Lung (tissue), 16 donors: ENCODE data around the gene USP38. TPM values are rescaled to one million over a fixed set of nuclear protein-coding genes. Genes with fewer than 3 reads are reported as not detected.
A peak's percentile ranks its signal among the peaks of the same experiment; 100 is the strongest.

Experiments used
- ATAC-seq: fragments of 200-7000 bp; cut with Tn5 transposase; one replicate; pipeline ENCODE4 v1.9.1; 2020; ENCODE audit warnings: moderate number of reproducible peaks; ENCODE audit not compliant: insufficient read depth, low FRiP score
- DNase-seq, 3 donors: peaks; one replicate each; pipeline ENCODE4 v3.0.0-alpha.2; 2013 to 2017
- H3K27ac ChIP-seq, 2 donors: one replicate each; pipeline ENCODE4 v1.5.1; 2013; ENCODE audit warnings: mild to moderate bottlenecking in 2 of 2, moderate library complexity in 2 of 2, control low read depth in 1 of 2, inconsistent platforms in 1 of 2, low read depth in 1 of 2, low read length in 1 of 2
- H3K27me3 ChIP-seq, 3 donors: one replicate each; pipeline ENCODE4 v1.5.1; 2013; ENCODE audit warnings: low read length in 2 of 3; ENCODE audit not compliant: control insufficient read depth in 3 of 3, insufficient read depth in 3 of 3
- H3K36me3 ChIP-seq, 4 donors: one replicate each; pipeline ENCODE4 v1.5.1; 2013; ENCODE audit warnings: low read length in 4 of 4, mild to moderate bottlenecking in 1 of 4, moderate library complexity in 1 of 4; ENCODE audit not compliant: control insufficient read depth in 4 of 4, insufficient read depth in 4 of 4
- H3K4me1 ChIP-seq, 5 donors: one replicate each; pipeline ENCODE4 v1.5.1; 2013; ENCODE audit warnings: low read length in 5 of 5, mild to moderate bottlenecking in 2 of 5, moderate library complexity in 1 of 5; ENCODE audit not compliant: control insufficient read depth in 5 of 5, insufficient read depth in 5 of 5
- H3K4me3 ChIP-seq: one replicate; pipeline ENCODE4 v1.5.1; 2013; ENCODE audit warnings: mild to moderate bottlenecking, control low read depth, moderate library complexity
- H3K9ac ChIP-seq, 2 donors: one replicate each; pipeline ENCODE4 v1.5.1; 2013; ENCODE audit warnings: low read length in 2 of 2, control low read depth in 1 of 2; ENCODE audit not compliant: insufficient read depth in 1 of 2
- H3K9me3 ChIP-seq, 4 donors: one replicate each; pipeline ENCODE4 v1.5.1; 2013; ENCODE audit warnings: low read length in 3 of 4, mild to moderate bottlenecking in 1 of 4, moderate library complexity in 1 of 4; ENCODE audit not compliant: control insufficient read depth in 4 of 4, insufficient read depth in 3 of 4
- WGBS, 2 donors: extraction: QIAGEN DNeasy Blood & Tissue Kit; methylation state at CpG; one replicate each; pipeline ENCODE4 v1.1.7; 2013; 5-methylcytosine and 5-hydroxymethylcytosine counted together
- long read RNA-seq, 5 donors: transcript quantifications; one replicate each; lab custom pipeline, GENCODE V29; 2026
- polyA plus RNA-seq, 2 donors: library from polyadenylated mRNA; stranded (reverse); fragments of 200-250 nt; gene quantifications; one replicate each; pipeline ENCODE4 v1.2.1, GENCODE V29; 2013
- total RNA-seq, 2 donors: library from RNA; depleted of rRNA in 1 of 2; stranded (reverse); fragments of >200 nt in 1 of 2; gene quantifications; one replicate each; pipeline ENCODE4 v1.2.1, GENCODE V29; 2014 to 2021
- TF ChIP-seq, protein P1 (sequence below): IDR thresholded peaks from 2 replicates; pipeline ENCODE4 v1.5.1; 2012; ENCODE audit warnings: mild to moderate bottlenecking; ENCODE audit errors: control extremely low read depth, extremely low read depth
- donor health status: control.
- donor health status: control.
- donor health status: Bipolar disorder and iron deficiency.
- donor health status: healthy.
- donor health status: DM: yes; HTN: yes; CAD: no.

The USP38 gene, protein sequence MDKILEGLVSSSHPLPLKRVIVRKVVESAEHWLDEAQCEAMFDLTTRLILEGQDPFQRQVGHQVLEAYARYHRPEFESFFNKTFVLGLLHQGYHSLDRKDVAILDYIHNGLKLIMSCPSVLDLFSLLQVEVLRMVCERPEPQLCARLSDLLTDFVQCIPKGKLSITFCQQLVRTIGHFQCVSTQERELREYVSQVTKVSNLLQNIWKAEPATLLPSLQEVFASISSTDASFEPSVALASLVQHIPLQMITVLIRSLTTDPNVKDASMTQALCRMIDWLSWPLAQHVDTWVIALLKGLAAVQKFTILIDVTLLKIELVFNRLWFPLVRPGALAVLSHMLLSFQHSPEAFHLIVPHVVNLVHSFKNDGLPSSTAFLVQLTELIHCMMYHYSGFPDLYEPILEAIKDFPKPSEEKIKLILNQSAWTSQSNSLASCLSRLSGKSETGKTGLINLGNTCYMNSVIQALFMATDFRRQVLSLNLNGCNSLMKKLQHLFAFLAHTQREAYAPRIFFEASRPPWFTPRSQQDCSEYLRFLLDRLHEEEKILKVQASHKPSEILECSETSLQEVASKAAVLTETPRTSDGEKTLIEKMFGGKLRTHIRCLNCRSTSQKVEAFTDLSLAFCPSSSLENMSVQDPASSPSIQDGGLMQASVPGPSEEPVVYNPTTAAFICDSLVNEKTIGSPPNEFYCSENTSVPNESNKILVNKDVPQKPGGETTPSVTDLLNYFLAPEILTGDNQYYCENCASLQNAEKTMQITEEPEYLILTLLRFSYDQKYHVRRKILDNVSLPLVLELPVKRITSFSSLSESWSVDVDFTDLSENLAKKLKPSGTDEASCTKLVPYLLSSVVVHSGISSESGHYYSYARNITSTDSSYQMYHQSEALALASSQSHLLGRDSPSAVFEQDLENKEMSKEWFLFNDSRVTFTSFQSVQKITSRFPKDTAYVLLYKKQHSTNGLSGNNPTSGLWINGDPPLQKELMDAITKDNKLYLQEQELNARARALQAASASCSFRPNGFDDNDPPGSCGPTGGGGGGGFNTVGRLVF
- total RNA-seq: 10 to 100 TPM; 26.0 to 34.5 TPM
- 10 to 100 TPM in 1 of 2 donors, 1 to 10 TPM in 1; 6.1 to 11.5 TPM for polyA plus RNA-seq
- long read RNA-seq, donor 1, full-length matches to known transcripts: 9 of 9 reads
- long read RNA-seq, donor 1, partial matches to known transcripts: 0 of 9 reads
- long read RNA-seq, donor 1, other reads (novel, unspliced or antisense): 0 of 9 reads
- long read RNA-seq, donor 2: 0 reads
- long read RNA-seq, donor 3, full-length matches to known transcripts: 4 of 4 reads
- long read RNA-seq, donor 3, partial matches to known transcripts: 0 of 4 reads
- long read RNA-seq, donor 3, other reads (novel, unspliced or antisense): 0 of 4 reads
- long read RNA-seq, donor 4, full-length matches to known transcripts: 1 of 1 reads
- long read RNA-seq, donor 4, partial matches to known transcripts: 0 of 1 reads
- long read RNA-seq, donor 4, other reads (novel, unspliced or antisense): 0 of 1 reads
- long read RNA-seq, donor 5, full-length matches to known transcripts: 6 of 6 reads
- long read RNA-seq, donor 5, partial matches to known transcripts: 0 of 6 reads
- long read RNA-seq, donor 5, other reads (novel, unspliced or antisense): 0 of 6 reads

DNA sequence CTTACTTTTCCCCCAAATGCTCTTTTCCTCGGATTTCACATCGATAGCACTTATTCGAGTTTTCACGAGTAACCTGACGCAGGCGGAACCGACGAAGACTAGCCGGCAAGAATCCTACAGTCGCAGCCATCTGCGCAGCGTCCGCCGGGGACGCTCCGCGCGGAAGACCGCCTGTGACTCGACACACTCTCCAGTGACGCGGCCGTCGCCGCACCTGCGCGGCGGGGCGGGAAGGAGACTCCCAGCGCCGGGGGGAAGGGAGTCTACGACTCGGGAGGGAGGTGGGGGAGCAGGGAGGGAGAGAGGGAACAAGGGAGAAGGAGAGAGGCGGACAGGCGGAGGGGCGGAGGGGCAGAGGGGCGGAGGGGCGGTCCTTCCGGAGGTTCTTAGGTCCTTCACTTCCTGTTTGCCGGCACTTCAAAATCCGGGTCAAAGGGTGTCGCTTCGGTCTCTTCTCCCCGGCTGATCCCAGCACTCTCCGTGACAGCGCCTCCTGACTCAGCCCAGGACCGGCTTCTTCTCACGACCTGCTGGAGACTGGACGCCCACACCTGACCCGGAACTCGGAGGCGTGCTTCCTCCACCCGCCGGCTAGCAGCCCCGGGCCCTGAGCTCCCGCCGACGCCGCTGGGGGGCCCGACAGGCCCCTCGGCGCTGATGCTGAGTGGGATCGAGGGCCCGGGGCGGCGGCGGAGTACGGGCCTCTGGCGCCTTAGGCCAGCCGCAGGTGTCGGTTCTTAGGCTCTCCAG, at the start of gene USP38:
Gene USP38, plus strand, starts transcription at position 415 of the 750 bp plus-strand sequence. CDS start 534 bp downstream, outside the sequence.
- Histone ChIP-seq H3K4me3 (peak within 1 kb of the TSS; percentile 94), H3K9ac (peak within 1 kb of the TSS; percentile 80 to 91), H3K27ac (peak within 1 kb of the TSS; percentile 96), H3K36me3 (peaks cover 0 to 3% (median 1%) of the 10 kb centered on the region in 4 donors), H3K4me1 (peaks cover 0 to 43% (median 3%) of the 10 kb centered on the region in 5 donors), H3K9me3 (no peaks in the 10 kb centered on the region), H3K27me3 (no peaks in the 10 kb centered on the region)
- DNase-seq (peak; percentile 93 to 96 (median 94)), ATAC-seq (peak; percentile 95)
- WGBS, 2 donors: 0 to 1% methylated on average over 62 to 71 of the region's 71 CpGs
- TF ChIP-seq, protein P1, sequence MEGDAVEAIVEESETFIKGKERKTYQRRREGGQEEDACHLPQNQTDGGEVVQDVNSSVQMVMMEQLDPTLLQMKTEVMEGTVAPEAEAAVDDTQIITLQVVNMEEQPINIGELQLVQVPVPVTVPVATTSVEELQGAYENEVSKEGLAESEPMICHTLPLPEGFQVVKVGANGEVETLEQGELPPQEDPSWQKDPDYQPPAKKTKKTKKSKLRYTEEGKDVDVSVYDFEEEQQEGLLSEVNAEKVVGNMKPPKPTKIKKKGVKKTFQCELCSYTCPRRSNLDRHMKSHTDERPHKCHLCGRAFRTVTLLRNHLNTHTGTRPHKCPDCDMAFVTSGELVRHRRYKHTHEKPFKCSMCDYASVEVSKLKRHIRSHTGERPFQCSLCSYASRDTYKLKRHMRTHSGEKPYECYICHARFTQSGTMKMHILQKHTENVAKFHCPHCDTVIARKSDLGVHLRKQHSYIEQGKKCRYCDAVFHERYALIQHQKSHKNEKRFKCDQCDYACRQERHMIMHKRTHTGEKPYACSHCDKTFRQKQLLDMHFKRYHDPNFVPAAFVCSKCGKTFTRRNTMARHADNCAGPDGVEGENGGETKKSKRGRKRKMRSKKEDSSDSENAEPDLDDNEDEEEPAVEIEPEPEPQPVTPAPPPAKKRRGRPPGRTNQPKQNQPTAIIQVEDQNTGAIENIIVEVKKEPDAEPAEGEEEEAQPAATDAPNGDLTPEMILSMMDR: no peak

DNA sequence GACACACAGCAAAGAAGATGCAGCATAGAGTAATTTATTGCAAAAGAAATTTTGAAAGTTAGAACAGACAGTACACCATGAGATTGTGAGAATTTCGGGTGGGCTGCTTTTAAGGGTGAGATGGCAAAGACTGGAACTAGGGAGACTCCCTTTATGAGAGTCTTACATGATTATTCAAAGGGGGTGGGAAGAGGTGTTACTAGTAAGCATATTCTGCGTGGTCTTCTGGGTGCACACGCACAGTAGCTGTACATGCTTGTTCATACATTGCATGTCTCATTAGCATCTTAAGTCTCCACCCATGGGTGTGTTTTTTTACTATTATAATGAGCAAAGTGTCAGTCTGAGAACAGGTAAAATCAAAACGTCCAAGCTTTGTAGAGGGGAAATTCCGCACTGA, 49.4 kb upstream of the USP38 start:
- Histone ChIP-seq H3K4me1 (no peaks in the 10 kb centered on the region), H3K9me3 (no peaks in the 10 kb centered on the region), H3K9ac (no peak overlapping the region), H3K27me3 (no peaks in the 10 kb centered on the region), H3K36me3 (no peaks in the 10 kb centered on the region), H3K27ac (no peak overlapping the region), H3K4me3 (no peak overlapping the region)
- no peak for ATAC-seq
- no peak for DNase-seq
- TF ChIP-seq, protein P1: no peak
- WGBS, 2 donors: 88 to 95% methylated on average over 5 of the region's 5 CpGs

DNA sequence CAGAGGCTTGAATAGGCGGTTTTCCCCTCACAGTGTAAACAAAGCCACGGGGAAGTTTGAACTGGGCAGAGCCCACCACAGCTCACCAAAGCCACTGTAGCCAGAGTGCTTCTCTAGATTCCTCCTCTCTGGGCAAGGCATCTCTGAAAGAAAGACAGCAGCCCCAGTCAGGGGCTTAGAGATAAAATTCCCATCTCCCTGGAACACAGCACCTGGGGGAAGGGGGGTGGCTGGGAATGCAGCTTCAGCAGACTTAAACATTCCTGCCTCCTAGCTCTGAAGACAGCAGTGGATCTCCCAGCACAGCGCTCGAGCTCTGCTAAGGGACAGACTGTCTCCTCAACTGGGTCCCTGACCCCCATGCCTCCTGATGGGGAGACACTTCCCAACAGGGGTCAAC, 44.0 kb upstream of the USP38 start:
- DNase-seq (no peak), ATAC-seq (no peak)
- H3K27me3 ChIP-seq: no peaks in the 10 kb centered on the region
- H3K27ac ChIP-seq: no peak overlapping the region
- WGBS, 2 donors: 77 to 85% methylated on average over 4 of the region's 4 CpGs
- no peak overlapping the region for H3K4me3 ChIP-seq
- H3K9ac ChIP-seq: no peak overlapping the region
- H3K9me3 ChIP-seq: peaks cover 0 to 4% (median 0%) of the 10 kb centered on the region in 4 donors
- TF ChIP-seq, protein P1: no peak
- no peaks in the 10 kb centered on the region for H3K4me1 ChIP-seq
- no peaks in the 10 kb centered on the region for H3K36me3 ChIP-seq
